ENCODE results near the gene IDI2. TPM values are rescaled to one million over a fixed set of nuclear protein-coding genes. Genes with fewer than 3 reads are reported as not detected.

IDI2 gene
- total and polyA plus RNA-seq, 2 of the 13 experiments (the other 11 are each of a cell fraction or from before 2014, with no cell fraction given): not detected

GRCh38 chr10:1057106-1057657 is 31.5 kb upstream of the IDI2 start:
- ChIA-PET CTCF (ENCODE audit: low intra/inter-chr PET ratio, low total read pairs) (no interaction called here), POLR2A (interaction anchor here (1.0 kb wide), 1 partner anchor 8 kb away, joined by 6 read pairs; the partner anchor contains the start of gene IDI1)
- in situ Hi-C loops (cut with HindIII; ENCODE audit: extremely low pct_ligation_motif_present, low pct_unique_long_range_greater_than_20kb): no loop called here
- Histone ChIP-seq H3K27me3 (ENCODE audit: control insufficient read depth in 1 of 2, insufficient read depth in 2 of 2, low read length in 2 of 2) (no peaks in the 10 kb centered on the region), H3K4me2 (ENCODE audit: low read depth, low read length) (peak overlapping the region; percentile 81), H3K4me3 (replicated peaks in 1 of 3; ENCODE audit: insufficient read depth in 1 of 3, low read depth in 2 of 3, low read length in 3 of 3) (peak overlapping the region; percentile 80 to 100 (median 99)), H3K9me3 (ENCODE audit: low read length) (no peaks in the 10 kb centered on the region), H3K79me2 (ENCODE audit: insufficient read depth, low read length) (peaks cover 89% of the 10 kb centered on the region), H3K36me3 (replicated peaks in 1 of 2; ENCODE audit: control insufficient read depth in 1 of 2, insufficient read depth in 2 of 2, low read length in 2 of 2) (peaks cover 1 to 25% of the 10 kb centered on the region in 2 experiments; a peak in 3 of 5 replicates), H3K27ac (ENCODE audit: extremely low read length, insufficient read depth, low read length) (peak overlapping the region; percentile 80), H2AFZ (ENCODE audit: low read length) (no peak overlapping the region), H3K4me1 (ENCODE audit: insufficient read depth, low read length) (peaks cover 48% of the 10 kb centered on the region), H4K20me1 (ENCODE audit: insufficient read depth, low read length) (peaks cover 9% of the 10 kb centered on the region), H3K9ac (ENCODE audit: insufficient read depth, low read depth, low read length) (peak overlapping the region; percentile 87)
- BruUV-seq (replicated peaks): no TSS peak
- intact Hi-C loops (cut with micrococcal nuclease; ENCODE audit: unreplicated experiment): no loop called here
- FAIRE-seq (no peak), DNase-seq (ENCODE audit: low spot score) (no peak), ATAC-seq (peak; percentile 39)
- WGBS (ENCODE audit: low lambda C conversion rate): under 1% methylated on average over 16 of the region's 26 CpGs
- no peak for TF ChIP-seq NFAT5 (CRISPR knock-in tag; IDR thresholded peaks at IDR 0.05)
- no peak for TF ChIP-seq HNRNPL (IDR thresholded peaks at IDR 0.05; ENCODE audit: low read depth, low read length)
- TF ChIP-seq NR2C2 (CRISPR knock-in tag; IDR thresholded peaks at IDR 0.05; ENCODE audit: borderline replicate concordance): no peak
- TF ChIP-seq ONECUT2 (CRISPR knock-in tag; IDR thresholded peaks at IDR 0.05): no peak
- no peak for TF ChIP-seq ZNF564 (CRISPR knock-in tag; IDR thresholded peaks at IDR 0.05)
- no peak for TF ChIP-seq ZNF512B (CRISPR knock-in tag; IDR thresholded peaks at IDR 0.05; ENCODE audit: borderline replicate concordance)
- 0 out of 2 replicates have a peak, but pooled peaks have one; percentile 10 for TF ChIP-seq ZNF782 (CRISPR knock-in tag; IDR thresholded peaks at IDR 0.05; ENCODE audit: borderline replicate concordance)
- no peak for TF ChIP-seq ZBTB43 (CRISPR knock-in tag; conservative IDR thresholded peaks at IDR 0.05)
- 0 out of 2 replicates have a peak, but pooled peaks have one; percentile 15 for TF ChIP-seq CHCHD3 (CRISPR knock-in tag; IDR thresholded peaks at IDR 0.05)
- TF ChIP-seq IRF9 (CRISPR knock-in tag; IDR thresholded peaks at IDR 0.05; ENCODE audit: borderline replicate concordance): no peak
- TF ChIP-seq ZNF563 (CRISPR knock-in tag; IDR thresholded peaks at IDR 0.05): no peak
- TF ChIP-seq FOXJ3 (CRISPR knock-in tag; IDR thresholded peaks at IDR 0.05; ENCODE audit: borderline replicate concordance): no peak
